GM23248 (cell line): Measurements from ENCODE around the gene PARP15. TPM values are rescaled to one million over a fixed set of nuclear protein-coding genes. Genes with fewer than 3 reads are reported as not detected.

Source experiments
- DNase-seq: peaks from one replicate; pipeline ENCODE4 v3.0.0-alpha.2; 2015
- H2AFZ ChIP-seq: fragments of 200-600 bp; sonication (generic); 2 replicates; pipeline ENCODE4 v1.6.1; 2016; ENCODE audit warnings: antibody characterized with exemption
- H3F3A ChIP-seq: fragments of 200-600 bp; sonication (generic); 2 replicates; pipeline ENCODE4 v1.6.1; 2016; ENCODE audit warnings: mild to moderate bottlenecking, antibody characterized with exemption, mixed run types; ENCODE audit not compliant: insufficient read depth
- H3K27ac ChIP-seq: fragments of 200-600 bp; sonication (generic); 2 replicates; pipeline ENCODE4 v1.5.1; 2016; ENCODE audit warnings: mild to moderate bottlenecking
- H3K27me3 ChIP-seq: fragments of 200-600 bp; sonication (generic); replicated peaks from 2 replicates; pipeline ENCODE4 v1.6.1; 2016; ENCODE audit warnings: mild to moderate bottlenecking; ENCODE audit not compliant: insufficient read depth
- H3K36me3 ChIP-seq: fragments of 200-600 bp; sonication (generic); 2 replicates; pipeline ENCODE4 v1.6.1; 2016; ENCODE audit warnings: low read depth, mild to moderate bottlenecking
- H3K4me1 ChIP-seq: fragments of 200-600 bp; sonication (generic); 2 replicates; pipeline ENCODE4 v1.6.1; 2016; ENCODE audit warnings: mild to moderate bottlenecking; ENCODE audit not compliant: insufficient read depth
- H3K4me2 ChIP-seq: fragments of 200-600 bp; sonication (generic); one replicate; pipeline ENCODE4 v1.6.1; 2016; ENCODE audit warnings: mild to moderate bottlenecking; ENCODE audit not compliant: unreplicated experiment
- H3K4me3 ChIP-seq: fragments of 200-600 bp; sonication (generic); 2 replicates; pipeline ENCODE4 v1.5.1; 2016; ENCODE audit warnings: mild to moderate bottlenecking
- H3K79me2 ChIP-seq: fragments of 200-600 bp; sonication (generic); 2 replicates; pipeline ENCODE4 v1.6.1; 2016; ENCODE audit warnings: mild to moderate bottlenecking; ENCODE audit not compliant: insufficient read depth
- H3K9ac ChIP-seq: fragments of 200-600 bp; sonication (generic); 2 replicates; pipeline ENCODE4 v1.6.1; 2016; ENCODE audit warnings: mild to moderate bottlenecking
- H3K9me2 ChIP-seq: fragments of 200-600 bp; sonication (generic); 2 replicates; pipeline ENCODE4 v1.6.1; 2016; ENCODE audit warnings: mixed run types, mild to moderate bottlenecking, moderate library complexity; ENCODE audit not compliant: insufficient read depth
- H3K9me3 ChIP-seq: fragments of 200-600 bp; sonication (generic); one replicate; pipeline ENCODE4 v1.6.1; 2017; ENCODE audit warnings: low read depth
- H4K20me1 ChIP-seq: fragments of 200-600 bp; sonication (generic); 2 replicates; pipeline ENCODE4 v1.6.0; 2016; ENCODE audit not compliant: insufficient read depth
- EZH2 ChIP-seq: fragments of 200-600 bp; sonication (generic); IDR thresholded peaks from 2 replicates; pipeline ENCODE4 v1.6.1; 2018; ENCODE audit warnings: antibody characterized with exemption, mild to moderate bottlenecking; ENCODE audit not compliant: insufficient read depth, poor library complexity, severe bottlenecking
- EZH2phosphoT487 ChIP-seq: fragments of 200-600 bp; sonication (generic); IDR thresholded peaks from 2 replicates; pipeline ENCODE4 v1.6.1; 2018; ENCODE audit warnings: antibody characterized with exemption, moderate library complexity, mild to moderate bottlenecking, low read depth; ENCODE audit not compliant: insufficient read depth
- WGBS, 2 experiments: methylation state at CpG; one replicate each; pipeline ENCODE4 v1.1.6; 2015 to 2017; ENCODE audit warnings: low lambda C conversion rate in 2 of 2, low coverage in 1 of 2; ENCODE audit errors: missing lambda C conversion rate in 2 of 2; 5-methylcytosine and 5-hydroxymethylcytosine counted together
- in situ Hi-C: fragments of 300-500 bp; cut with MboI; formaldehyde crosslinking; loops from 2 replicates; pipeline ENCODE4 v1.15.0; 2020
- polyA plus RNA-seq: library from polyadenylated mRNA; unstranded; fragments of >200 nt; fragmentation: Nextera tagmentation; extraction: Ambion mirVana; gene quantifications from 2 replicates; pipeline ENCODE4 v1.2.1, GENCODE V29; 2016
- total RNA-seq: library from RNA; depleted of rRNA; stranded (reverse); fragments of >200 nt; shearing (Covaris generic); gene quantifications from 2 replicates; pipeline ENCODE4 v1.2.3, GENCODE V29; 2014

Gene PARP15
- total and polyA plus RNA-seq, 2 experiments from 2014 or later, result under 0.01 to 0.29 TPM

DNA sequence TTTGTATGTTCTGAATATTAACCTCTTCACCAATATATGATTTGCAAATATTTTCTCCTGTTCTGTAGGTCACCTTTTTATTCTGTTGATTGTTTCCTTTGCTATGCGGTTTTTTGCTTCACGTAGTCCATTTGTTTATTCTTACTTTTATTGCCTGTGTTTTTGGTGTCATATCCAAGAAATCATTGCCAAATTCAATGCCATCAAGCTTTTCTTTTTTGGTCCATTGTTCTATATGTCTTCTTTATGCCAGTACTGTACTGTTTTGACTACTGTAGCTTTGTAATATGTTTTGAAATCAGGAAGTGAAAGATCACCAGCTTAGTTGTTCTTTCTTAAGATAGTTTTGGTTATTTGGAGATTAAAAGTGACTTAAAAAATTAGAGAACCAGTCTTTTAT lies 4.2 kb downstream of the PARP15 start:
- no peak overlapping the region for H2AFZ ChIP-seq
- H3K4me2 ChIP-seq, result no peak overlapping the region
- 87 to 94% methylated on average over 2 of the region's 2 CpGs for WGBS, 2 experiments
- H3F3A ChIP-seq, result no peaks in the 10 kb centered on the region
- no peaks in the 10 kb centered on the region for H3K9me2 ChIP-seq
- no peaks in the 10 kb centered on the region for H3K79me2 ChIP-seq
- H3K9ac ChIP-seq, result no peak overlapping the region
- no peaks in the 10 kb centered on the region for H4K20me1 ChIP-seq
- no peak overlapping the region for H3K27ac ChIP-seq
- H3K9me3 ChIP-seq, result no peaks in the 10 kb centered on the region
- H3K4me3 ChIP-seq, result no peak overlapping the region
- no peaks in the 10 kb centered on the region for H3K4me1 ChIP-seq
- TF ChIP-seq EZH2phosphoT487 (no peak), EZH2 (no peak)
- DNase-seq, result no peak
- no peaks in the 10 kb centered on the region for H3K36me3 ChIP-seq
- H3K27me3 ChIP-seq, result no peaks in the 10 kb centered on the region
- in situ Hi-C loops, result no loop called here

DNA sequence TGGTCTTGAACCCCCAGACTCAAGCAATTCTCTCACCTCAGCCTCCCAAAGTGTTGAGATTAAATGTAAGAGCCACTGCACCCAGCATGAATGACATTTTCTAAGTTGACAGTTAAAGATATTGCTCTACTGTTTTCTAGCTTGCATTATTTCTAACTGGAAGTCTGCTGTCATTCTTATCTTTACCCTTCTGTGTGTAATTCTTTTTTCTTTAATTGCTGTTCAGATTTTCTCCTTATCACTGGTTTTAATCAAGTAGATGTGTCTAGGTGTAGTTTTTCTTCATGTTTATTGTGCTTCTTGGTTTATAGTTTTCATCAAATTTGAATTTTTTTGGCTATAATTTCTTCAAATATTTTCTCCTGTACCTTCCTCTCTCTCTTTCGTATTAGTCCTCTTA lies 4.9 kb downstream of the PARP15 start:
- H3K9me2 ChIP-seq, result no peaks in the 10 kb centered on the region
- no peaks in the 10 kb centered on the region for H3K79me2 ChIP-seq
- H3K4me2 ChIP-seq, result no peak overlapping the region
- no peaks in the 10 kb centered on the region for H3K36me3 ChIP-seq
- H3K27me3 ChIP-seq, result no peaks in the 10 kb centered on the region
- in situ Hi-C loops, result no loop called here
- no peaks in the 10 kb centered on the region for H3K9me3 ChIP-seq
- H4K20me1 ChIP-seq, result no peaks in the 10 kb centered on the region
- peak; percentile 7 for DNase-seq
- H2AFZ ChIP-seq, result no peak overlapping the region
- H3K4me3 ChIP-seq, result no peak overlapping the region
- 79 to 88% methylated on average over 1 of the region's 1 CpG for WGBS, 2 experiments
- no peaks in the 10 kb centered on the region for H3F3A ChIP-seq
- no peak overlapping the region for H3K27ac ChIP-seq
- no peak for TF ChIP-seq EZH2phosphoT487
- TF ChIP-seq EZH2, result no peak
- no peaks in the 10 kb centered on the region for H3K4me1 ChIP-seq
- no peak overlapping the region for H3K9ac ChIP-seq

DNA sequence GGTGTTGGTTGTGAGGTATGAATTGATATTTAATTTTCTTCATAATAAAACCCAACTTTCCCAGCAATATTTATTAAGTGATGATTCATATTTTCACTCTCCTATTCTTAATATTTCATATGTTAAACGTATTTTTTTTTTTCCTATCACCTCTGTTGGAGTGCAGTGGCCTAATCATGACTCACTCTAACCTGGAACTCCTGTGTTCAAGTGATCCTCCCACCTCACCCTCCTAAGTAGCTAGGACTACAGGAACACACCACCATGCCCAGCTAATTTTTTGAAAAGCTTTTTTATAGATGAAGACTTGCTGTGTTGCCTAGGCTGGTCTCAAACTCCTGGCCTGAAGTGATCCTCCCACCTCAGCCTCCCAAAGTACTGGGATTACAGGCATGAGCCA lies 8.6 kb downstream of the PARP15 start:
- H3K9me3 ChIP-seq, result no peaks in the 10 kb centered on the region
- H3K27ac ChIP-seq, result no peak overlapping the region
- 50 to 72% methylated on average over 1 of the region's 1 CpG for whole genome bisulfite sequencing, 2 experiments
- H3K4me3 ChIP-seq, result no peak overlapping the region
- no peaks in the 10 kb centered on the region for H4K20me1 ChIP-seq
- TF ChIP-seq EZH2phosphoT487 (no peak), EZH2 (no peak)
- no peaks in the 10 kb centered on the region for H3F3A ChIP-seq
- no peak overlapping the region for H2AFZ ChIP-seq
- H3K9me2 ChIP-seq, result no peaks in the 10 kb centered on the region
- in situ Hi-C loops, result no loop called here
- no peak overlapping the region for H3K9ac ChIP-seq
- no peak overlapping the region for H3K4me2 ChIP-seq
- no peaks in the 10 kb centered on the region for H3K36me3 ChIP-seq
- no peaks in the 10 kb centered on the region for H3K79me2 ChIP-seq
- H3K4me1 ChIP-seq, result no peaks in the 10 kb centered on the region
- no peak for DNase-seq
- H3K27me3 ChIP-seq, result no peaks in the 10 kb centered on the region

DNA sequence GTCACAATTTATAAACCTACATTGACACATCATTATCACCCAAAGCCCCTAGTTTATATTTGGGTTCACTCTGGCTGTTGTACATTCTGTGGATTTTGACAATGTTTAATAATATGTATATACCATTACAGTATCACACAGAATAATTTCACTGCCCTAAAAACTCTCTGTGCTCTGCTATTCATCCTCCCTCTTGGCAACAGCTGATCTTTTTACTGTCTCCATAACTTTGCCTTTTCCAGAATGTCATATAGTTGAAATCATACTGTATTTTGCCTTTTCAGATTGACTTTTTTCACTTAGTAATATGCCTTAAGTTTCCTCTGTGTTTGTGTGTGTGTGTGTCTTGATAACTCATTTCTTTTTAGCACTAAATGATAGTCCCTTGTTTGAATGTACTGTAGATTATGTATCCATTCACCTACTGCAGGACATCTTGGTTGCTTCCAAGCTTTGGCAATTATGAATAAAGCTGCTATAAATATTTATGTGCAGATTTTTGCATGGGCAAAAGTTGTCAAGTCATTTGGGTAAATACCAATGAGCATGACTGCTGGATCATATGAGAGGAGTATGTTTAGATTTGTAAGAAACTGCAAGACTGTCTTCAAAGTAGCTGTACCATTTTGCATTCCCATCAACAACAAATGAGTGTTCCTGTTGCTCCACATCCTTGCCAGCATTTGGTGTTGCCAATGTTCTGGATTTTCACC lies 9.5 kb downstream of the PARP15 start:
- Histone ChIP-seq H3K27ac (no peak overlapping the region), H3K79me2 (no peaks in the 10 kb centered on the region), H3K27me3 (no peaks in the 10 kb centered on the region), H3K9me2 (no peaks in the 10 kb centered on the region), H4K20me1 (no peaks in the 10 kb centered on the region), H3K4me3 (no peak overlapping the region), H3K4me2 (no peak overlapping the region), H3K36me3 (no peaks in the 10 kb centered on the region), H3F3A (no peaks in the 10 kb centered on the region), H3K9me3 (no peaks in the 10 kb centered on the region), H2AFZ (no peak overlapping the region), H3K9ac (no peak overlapping the region), H3K4me1 (no peaks in the 10 kb centered on the region)
- no peak for DNase-seq
- in situ Hi-C loops, result no loop called here
- TF ChIP-seq EZH2phosphoT487 (no peak), EZH2 (no peak)

DNA sequence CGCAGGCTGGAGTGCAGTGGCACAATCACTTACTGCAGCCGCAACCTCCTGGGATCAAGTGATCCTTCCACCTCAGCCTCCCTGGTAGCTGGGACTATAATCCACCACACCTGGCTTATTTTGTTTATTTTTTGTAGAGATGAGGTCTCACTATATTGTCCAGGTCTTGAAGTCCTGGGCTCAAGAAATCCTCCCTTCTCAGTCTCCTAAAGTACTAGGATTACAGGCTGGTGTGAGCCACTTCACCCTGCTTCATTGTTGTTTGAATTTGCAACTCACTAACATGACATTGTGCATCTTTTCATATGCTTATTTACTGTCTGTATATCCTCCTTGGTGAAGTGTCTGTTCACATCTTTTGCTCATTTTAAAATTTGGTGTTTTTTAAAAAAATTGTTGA lies 10.1 kb downstream of the PARP15 start:
- no peaks in the 10 kb centered on the region for H3K9me3 ChIP-seq
- H2AFZ ChIP-seq, result no peak overlapping the region

More for the DNA sequence above, 10.1 kb downstream of the PARP15 start:
- Histone ChIP-seq H3K9ac (no peak overlapping the region), H3K36me3 (no peaks in the 10 kb centered on the region), H3K9me2 (no peaks in the 10 kb centered on the region), H3K79me2 (no peaks in the 10 kb centered on the region), H4K20me1 (no peaks in the 10 kb centered on the region), H3K4me3 (no peak overlapping the region), H3K4me1 (no peaks in the 10 kb centered on the region), H3F3A (no peaks in the 10 kb centered on the region), H3K27me3 (no peaks in the 10 kb centered on the region), H3K27ac (no peak overlapping the region), H3K4me2 (no peak overlapping the region)
- in situ Hi-C loops, result no loop called here
- DNase-seq, result no peak
- no peak for TF ChIP-seq EZH2
- no peak for TF ChIP-seq EZH2phosphoT487
- 51 to 83% methylated on average over 1 to 2 of the region's 2 CpGs for WGBS, 2 experiments
